Measurements from ENCODE around the gene CTRL. TPM values are rescaled to one million over a fixed set of nuclear protein-coding genes. Genes with fewer than 3 reads are reported as not detected.
A peak's percentile ranks its signal among the peaks of the same experiment; 100 is the strongest.

CTRL gene
- total RNA-seq, 2 donors from 2014 or later = 0.66 to 2.3 TPM

DNA sequence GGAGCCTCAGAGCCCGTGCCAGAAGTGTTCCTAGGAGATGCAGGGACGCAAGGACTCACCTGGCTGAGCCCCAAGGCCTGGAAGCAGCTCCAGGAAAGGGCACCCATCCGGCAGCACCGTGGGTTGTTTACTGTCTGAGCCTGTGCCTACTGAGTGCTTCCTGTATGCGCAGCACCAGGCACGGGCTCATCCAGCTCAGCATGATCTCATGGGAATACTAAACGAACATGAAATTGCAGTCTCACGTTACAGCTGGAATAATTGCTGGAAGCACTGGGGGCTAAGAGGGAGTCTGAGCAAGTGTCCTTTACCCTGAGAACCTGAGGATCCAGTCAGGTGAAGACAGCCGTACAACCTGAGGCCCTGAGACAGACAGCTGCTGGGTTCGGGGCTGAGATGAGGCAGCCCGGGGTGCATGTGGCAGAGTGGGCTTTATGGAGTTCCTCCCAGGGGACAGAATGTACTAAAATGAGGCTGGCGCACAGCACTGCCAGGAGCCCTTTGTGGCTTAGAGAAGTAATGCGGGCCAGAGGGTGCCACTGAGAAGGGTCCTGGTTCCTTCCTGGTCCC, 5.4 kb downstream of the CTRL start:
- Histone ChIP-seq H3K36me3 (ENCODE audit: control insufficient read depth, insufficient read depth, low read length) (peaks cover 15% of the 10 kb centered on the region), H3K27ac (ENCODE audit: low read depth, low read length) (peak overlapping the region; percentile 6), H3K27me3 (ENCODE audit: control insufficient read depth, insufficient read depth, low read length, poor library complexity, severe bottlenecking) (no peaks in the 10 kb centered on the region), H3K9me3 (ENCODE audit: control insufficient read depth, low read length) (no peaks in the 10 kb centered on the region), H3K4me1 (ENCODE audit: control insufficient read depth, insufficient read depth, low read length) (no peaks in the 10 kb centered on the region), H3K9ac (ENCODE audit: extremely low read depth, low read length, poor library complexity, severe bottlenecking) (no peak overlapping the region), H3K4me3 (ENCODE audit: low read length) (no peak overlapping the region)
- Mint-ChIP-seq H3K4me1 (peaks cover 14% of the 10 kb centered on the region), H3K4me3 (no peak overlapping the region), H3K27me3 (ENCODE audit: insufficient read depth) (no peaks in the 10 kb centered on the region), H3K27ac (peak overlapping the region; percentile 75), H3K9me3 (no peaks in the 10 kb centered on the region), H3K36me3 (ENCODE audit: low read depth) (peaks cover 9% of the 10 kb centered on the region)
- TF ChIP-seq, protein P1, sequence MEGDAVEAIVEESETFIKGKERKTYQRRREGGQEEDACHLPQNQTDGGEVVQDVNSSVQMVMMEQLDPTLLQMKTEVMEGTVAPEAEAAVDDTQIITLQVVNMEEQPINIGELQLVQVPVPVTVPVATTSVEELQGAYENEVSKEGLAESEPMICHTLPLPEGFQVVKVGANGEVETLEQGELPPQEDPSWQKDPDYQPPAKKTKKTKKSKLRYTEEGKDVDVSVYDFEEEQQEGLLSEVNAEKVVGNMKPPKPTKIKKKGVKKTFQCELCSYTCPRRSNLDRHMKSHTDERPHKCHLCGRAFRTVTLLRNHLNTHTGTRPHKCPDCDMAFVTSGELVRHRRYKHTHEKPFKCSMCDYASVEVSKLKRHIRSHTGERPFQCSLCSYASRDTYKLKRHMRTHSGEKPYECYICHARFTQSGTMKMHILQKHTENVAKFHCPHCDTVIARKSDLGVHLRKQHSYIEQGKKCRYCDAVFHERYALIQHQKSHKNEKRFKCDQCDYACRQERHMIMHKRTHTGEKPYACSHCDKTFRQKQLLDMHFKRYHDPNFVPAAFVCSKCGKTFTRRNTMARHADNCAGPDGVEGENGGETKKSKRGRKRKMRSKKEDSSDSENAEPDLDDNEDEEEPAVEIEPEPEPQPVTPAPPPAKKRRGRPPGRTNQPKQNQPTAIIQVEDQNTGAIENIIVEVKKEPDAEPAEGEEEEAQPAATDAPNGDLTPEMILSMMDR (conservative IDR thresholded peaks at IDR 0.05) = peak; percentile 54
- 86 to 91% methylated on average over 10 to 13 of the region's 13 CpGs for WGBS, 2 experiments (ENCODE audit: insufficient coverage in 1 of 2, insufficient read length in 1 of 2)
- peak; percentile 75 for DNase-seq

- Mint-ChIP-seq H3K27me3 (ENCODE audit: insufficient read depth) (no peaks in the 10 kb centered on the region), H3K4me3 (no peak overlapping the region), H3K9me3 (no peaks in the 10 kb centered on the region), H3K36me3 (ENCODE audit: low read depth) (peaks cover 8% of the 10 kb centered on the region), H3K27ac (no peak overlapping the region), H3K4me1 (peaks cover 14% of the 10 kb centered on the region)
- Histone ChIP-seq H3K36me3 (ENCODE audit: control insufficient read depth, insufficient read depth, low read length) (peaks cover 8% of the 10 kb centered on the region), H3K27me3 (ENCODE audit: control insufficient read depth, insufficient read depth, low read length, poor library complexity, severe bottlenecking) (no peaks in the 10 kb centered on the region), H3K27ac (ENCODE audit: low read depth, low read length) (no peak overlapping the region), H3K4me1 (ENCODE audit: control insufficient read depth, insufficient read depth, low read length) (no peaks in the 10 kb centered on the region), H3K9me3 (ENCODE audit: control insufficient read depth, low read length) (no peaks in the 10 kb centered on the region), H3K4me3 (ENCODE audit: low read length) (no peak overlapping the region), H3K9ac (ENCODE audit: extremely low read depth, low read length, poor library complexity, severe bottlenecking) (no peak overlapping the region)
- TF ChIP-seq, protein P1 (conservative IDR thresholded peaks at IDR 0.05) = no peak
- no peak for DNase-seq
- 94 to 99% methylated on average over 6 to 10 of the region's 10 CpGs for WGBS, 2 experiments (ENCODE audit: insufficient coverage in 1 of 2, insufficient read length in 1 of 2)
These were observed 7.3 kb downstream of the CTRL start for GRCh38 chr16:67924140-67924906.

DNA sequence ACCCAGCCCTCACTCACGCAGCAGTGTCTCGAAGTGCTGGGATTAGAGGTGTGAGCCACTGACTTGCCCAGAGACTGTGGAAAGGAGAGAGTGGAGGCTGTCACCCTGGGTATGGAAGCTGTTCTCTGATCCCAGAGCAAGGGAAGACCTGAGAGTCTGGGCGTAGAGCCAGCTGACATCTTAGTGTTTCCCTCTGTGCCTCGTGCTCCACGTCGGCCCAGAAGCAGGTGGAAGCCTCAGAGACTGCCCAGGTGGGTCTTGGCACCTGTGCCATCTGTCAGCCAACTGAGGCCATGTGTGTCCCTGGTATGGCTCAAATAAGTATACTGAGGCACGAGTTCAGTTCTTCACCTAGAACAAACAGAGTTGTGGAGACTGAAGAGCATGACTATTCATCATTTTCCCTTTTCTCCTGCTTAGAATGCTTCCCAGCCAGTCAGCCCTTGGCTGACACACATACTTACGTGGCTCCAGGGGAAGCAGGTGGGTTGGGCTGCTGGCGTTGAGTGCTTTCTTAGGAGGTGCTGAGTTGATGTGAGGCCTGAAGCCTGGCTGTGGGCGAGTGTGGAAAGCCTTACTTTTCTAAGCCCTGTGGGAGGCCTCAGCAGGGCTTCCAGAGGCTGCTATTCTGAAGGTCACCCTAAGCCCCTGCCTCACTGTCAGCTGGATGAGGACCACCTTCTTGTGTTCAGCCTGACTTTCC, 8.1 kb downstream of the CTRL start:
- Mint-ChIP-seq H3K4me3 (no peak overlapping the region), H3K4me1 (peaks cover 14% of the 10 kb centered on the region), H3K27ac (no peak overlapping the region), H3K9me3 (no peaks in the 10 kb centered on the region), H3K36me3 (ENCODE audit: low read depth) (peaks cover 12% of the 10 kb centered on the region), H3K27me3 (ENCODE audit: insufficient read depth) (no peaks in the 10 kb centered on the region)
- Histone ChIP-seq H3K9me3 (ENCODE audit: control insufficient read depth, low read length) (no peaks in the 10 kb centered on the region), H3K4me3 (ENCODE audit: low read length) (no peak overlapping the region), H3K9ac (ENCODE audit: extremely low read depth, low read length, poor library complexity, severe bottlenecking) (no peak overlapping the region), H3K4me1 (ENCODE audit: control insufficient read depth, insufficient read depth, low read length) (no peaks in the 10 kb centered on the region), H3K27me3 (ENCODE audit: control insufficient read depth, insufficient read depth, low read length, poor library complexity, severe bottlenecking) (no peaks in the 10 kb centered on the region), H3K27ac (ENCODE audit: low read depth, low read length) (no peak overlapping the region), H3K36me3 (ENCODE audit: control insufficient read depth, insufficient read depth, low read length) (peaks cover under 1% of the 10 kb centered on the region)
- DNase-seq = no peak
- WGBS, 2 experiments (ENCODE audit: insufficient coverage in 1 of 2, insufficient read length in 1 of 2) = 94 to 95% methylated on average over 8 to 10 of the region's 10 CpGs
- TF ChIP-seq, protein P1 (conservative IDR thresholded peaks at IDR 0.05) = no peak
